Muscle of back (tissue), 11 donors: ENCODE data around the gene CYP2R1. TPM values are rescaled to one million over a fixed set of nuclear protein-coding genes. Genes with fewer than 3 reads are reported as not detected.

Source experiments
- DNase-seq, 3 donors: peaks; one replicate each; pipeline versions ENCODE4 v3.0.0 to v3.0.0-alpha.2; 2013
- polyA plus RNA-seq, 10 donors: library from polyadenylated mRNA; unstranded; fragments of 120-200 nt; gene quantifications; one replicate each; pipeline ENCODE4 v1.2.1, GENCODE V29; 2013; ENCODE audit not compliant: insufficient read length in 10 of 10

Gene CYP2R1
- polyA plus RNA-seq, 10 donors: 9.2 to 17.1 (median 12.9) TPM

DNA sequence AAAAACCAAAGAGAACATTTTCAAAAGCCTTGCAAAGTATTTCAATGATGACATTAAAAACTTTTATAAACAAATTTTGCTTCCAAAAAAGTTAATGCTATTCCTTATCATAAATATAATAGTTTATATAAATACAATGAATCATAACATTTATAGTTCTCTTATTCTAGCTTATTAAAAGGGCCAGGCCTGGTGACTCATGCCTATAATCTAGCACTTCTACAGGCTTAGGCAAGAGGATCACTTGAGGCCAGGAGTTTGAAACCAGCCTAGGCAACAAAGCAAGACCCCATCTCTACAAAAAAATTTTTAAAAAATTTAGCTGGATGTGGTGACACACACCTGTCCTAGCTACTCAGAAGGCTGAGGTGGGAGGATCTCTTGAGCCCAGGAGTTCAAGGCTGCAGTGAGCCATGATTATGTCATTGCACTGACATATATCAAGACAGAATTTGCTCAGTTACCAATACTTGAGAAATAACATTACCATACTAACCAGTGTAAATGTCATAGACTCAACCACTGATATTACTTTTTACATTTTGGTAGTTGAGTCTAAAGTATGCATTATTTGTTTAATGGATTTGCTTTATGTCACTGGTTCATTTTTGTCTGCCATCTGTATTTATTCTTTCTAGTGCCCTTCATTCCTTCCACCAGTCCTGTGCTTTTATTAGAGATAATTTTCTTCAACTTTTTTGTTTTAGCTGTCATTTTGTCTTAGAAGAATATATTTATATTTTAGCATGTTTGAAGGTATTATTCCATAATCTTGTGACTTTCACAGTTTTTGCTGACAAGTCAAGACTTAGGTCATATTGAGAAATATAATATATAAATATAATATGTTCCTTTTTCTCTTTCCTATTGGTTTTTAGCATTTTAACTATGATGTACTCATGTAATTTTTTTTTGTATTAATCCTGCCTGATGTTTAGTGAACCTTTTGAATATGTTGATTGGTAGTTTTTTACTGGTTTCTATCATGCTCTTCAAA is 56.2 kb downstream of the CYP2R1 start:
- no peak for DNase-seq

Other genes with a start within 250 kb of the CYP2R1 start
- 1 to 10 TPM; 1.3 to 4.3 (median 2.1) TPM for gene PDE3B, start 248.4 kb downstream of the CYP2R1 start, polyA plus RNA-seq
- gene CALCA, start 80.1 kb upstream of the CYP2R1 start, polyA plus RNA-seq: not detected
- gene CALCB, start 181.4 kb upstream of the CYP2R1 start, polyA plus RNA-seq: under 1 TPM in 7 of 10 donors, not detected in 3; 0.20 to 0.65 (median 0.62) TPM
- gene INSC, start 222.7 kb upstream of the CYP2R1 start, polyA plus RNA-seq: 1 to 10 TPM in 8 of 10 donors, under 1 TPM in 2; 0.88 to 3.1 (median 1.5) TPM